SJSA1 (cell line): Measurements from ENCODE around the gene HOATZ. TPM values are rescaled to one million over a fixed set of nuclear protein-coding genes. Genes with fewer than 3 reads are reported as not detected.

Experiments
- DNase-seq, 2 experiments: peaks; one replicate each; pipeline ENCODE4 v3.0.0-alpha.2; 2015 to 2020; ENCODE audit warnings: low spot score in 2 of 2, low read depth in 1 of 2
- H3K27ac ChIP-seq: fragments of 250-450 bp; sonication (Bioruptor Pico); 2 replicates; pipeline ENCODE4 v1.5.1; 2020; ENCODE audit warnings: mild to moderate bottlenecking, moderate library complexity
- H3K27me3 ChIP-seq: fragments of 250-450 bp; sonication (Bioruptor Pico); replicated peaks from 2 replicates; pipeline ENCODE4 v1.5.1; 2020; ENCODE audit warnings: mild to moderate bottlenecking, moderate library complexity
- H3K36me3 ChIP-seq: fragments of 250-450 bp; sonication (Bioruptor Pico); 2 replicates; pipeline ENCODE4 v1.5.1; 2020; ENCODE audit warnings: mild to moderate bottlenecking
- H3K4me1 ChIP-seq: fragments of 250-450 bp; sonication (Bioruptor Pico); replicated peaks from 2 replicates; pipeline ENCODE4 v1.6.1; 2021; ENCODE audit warnings: mild to moderate bottlenecking
- H3K4me3 ChIP-seq: fragments of 250-450 bp; sonication (Bioruptor Pico); 2 replicates; pipeline ENCODE4 v1.5.1; 2020; ENCODE audit warnings: mild to moderate bottlenecking
- H3K9me3 ChIP-seq: fragments of 250-450 bp; sonication (Bioruptor Pico); replicated peaks from 2 replicates; pipeline ENCODE4 v1.5.1; 2020; ENCODE audit warnings: mild to moderate bottlenecking
- total RNA-seq: library from RNA; depleted of rRNA; stranded (reverse); fragments of >200 nt; shearing (Covaris generic); gene quantifications from 2 replicates; pipeline ENCODE4 v1.2.3, GENCODE V29; 2014

The HOATZ gene
- total RNA-seq, 1 experiment from 2014 or later: not detected

DNA sequence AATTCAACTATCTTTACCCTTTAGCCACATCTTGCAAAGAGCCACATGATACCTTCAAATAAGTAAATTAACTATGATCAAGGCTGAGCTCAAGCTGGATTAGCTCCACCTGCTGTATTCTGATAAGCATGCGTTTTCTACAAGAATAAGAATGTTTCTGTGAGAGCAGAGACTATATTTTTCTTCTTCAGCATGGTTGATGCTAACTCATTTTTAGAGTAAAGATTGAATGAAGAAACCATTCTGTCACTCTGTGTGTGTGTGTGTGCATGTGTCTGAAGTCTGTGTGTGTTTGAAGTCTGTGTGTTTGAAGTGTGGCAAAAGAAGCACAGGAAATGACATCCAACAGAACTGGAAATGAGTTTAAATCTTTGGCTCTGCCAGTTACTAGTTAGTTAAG lies 14.0 kb downstream of the HOATZ start:
- Histone ChIP-seq H3K4me1 (peaks cover 57% of the 10 kb centered on the region), H3K27ac (0 out of 2 replicates have a peak overlapping the region, but pooled peaks have one; percentile 16), H3K36me3 (no peaks in the 10 kb centered on the region), H3K9me3 (no peaks in the 10 kb centered on the region), H3K27me3 (no peaks in the 10 kb centered on the region), H3K4me3 (no peak overlapping the region)
- DNase-seq: no peak

DNA sequence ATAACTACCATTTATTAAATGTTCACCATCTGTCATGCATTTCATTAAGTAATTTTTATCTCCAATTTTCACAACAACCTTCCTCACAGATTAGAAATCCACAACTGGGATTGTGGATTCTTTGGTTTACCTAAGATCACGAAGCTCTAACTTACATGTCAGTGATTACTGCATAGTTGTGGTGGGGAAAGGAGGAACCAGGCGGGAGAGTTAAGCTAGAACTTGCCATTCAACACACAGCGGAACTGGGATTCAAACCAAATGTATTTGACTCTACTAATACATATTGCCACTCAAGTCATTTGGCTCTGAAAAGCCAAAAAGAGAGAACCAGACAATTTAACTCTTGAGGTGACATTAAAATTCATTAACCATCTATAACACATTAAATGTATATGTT lies 15.5 kb downstream of the HOATZ start:
- no peak overlapping the region for H3K4me3 ChIP-seq
- no peaks in the 10 kb centered on the region for H3K9me3 ChIP-seq
- no peaks in the 10 kb centered on the region for H3K27me3 ChIP-seq
- peaks cover 63% of the 10 kb centered on the region for H3K4me1 ChIP-seq
- H3K36me3 ChIP-seq: no peaks in the 10 kb centered on the region
- H3K27ac ChIP-seq: peak overlapping the region; percentile 84
- peak in 1 of 2 experiments; percentile 12 for DNase-seq

DNA sequence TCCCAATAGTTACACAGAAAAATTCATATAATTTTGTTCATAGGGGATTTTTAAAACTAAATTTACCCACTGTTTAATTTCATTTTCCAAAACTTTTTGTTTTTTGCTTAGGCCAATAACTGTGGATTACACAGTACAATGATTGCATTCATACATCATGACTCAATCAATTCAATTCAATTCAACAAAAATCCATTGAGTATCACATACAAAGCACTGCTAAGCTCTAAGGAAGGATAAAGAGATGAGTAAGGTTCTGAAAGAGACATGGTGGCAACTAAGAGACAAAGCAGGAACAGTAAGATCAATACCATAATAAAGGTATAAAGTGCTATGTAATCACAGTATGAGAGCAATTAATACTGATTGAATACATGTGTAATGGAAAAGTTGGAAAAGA lies 16.6 kb downstream of the HOATZ start:
- peak in 1 of 2 experiments; percentile 42 for DNase-seq
- Histone ChIP-seq H3K9me3 (no peaks in the 10 kb centered on the region), H3K27me3 (no peaks in the 10 kb centered on the region), H3K4me1 (peaks cover 61% of the 10 kb centered on the region), H3K4me3 (no peak overlapping the region), H3K27ac (peak overlapping the region; percentile 84), H3K36me3 (no peaks in the 10 kb centered on the region)

DNA sequence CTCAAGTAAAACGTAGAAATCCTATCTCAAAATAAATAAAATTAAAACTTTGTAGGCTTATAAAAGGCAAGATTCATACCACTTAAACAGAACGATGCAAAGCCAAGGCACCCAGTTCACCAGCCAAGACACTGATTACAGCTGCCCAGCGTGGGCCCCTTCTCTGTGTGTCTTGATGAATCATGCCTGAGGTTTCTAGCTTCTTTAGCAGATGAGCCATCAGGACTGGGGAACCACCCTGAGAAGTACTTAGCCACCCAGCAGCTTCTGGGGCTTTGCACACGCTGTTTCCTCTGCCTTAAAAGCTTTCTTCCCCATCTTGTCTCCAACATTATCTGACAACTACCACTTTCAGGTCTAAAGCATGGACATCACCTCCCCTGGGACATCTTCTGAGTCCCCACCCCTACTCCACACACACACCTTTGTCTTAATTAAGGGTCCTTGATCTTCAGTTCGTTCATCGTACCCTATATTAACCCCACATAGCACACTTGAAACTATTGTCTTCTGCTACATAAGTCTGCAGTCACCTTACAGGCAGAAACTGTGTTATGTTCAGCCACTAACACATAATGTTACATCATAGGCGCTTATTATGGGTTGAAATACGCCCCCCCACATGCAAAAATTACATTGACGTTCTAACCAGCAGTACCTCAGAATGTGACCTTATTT lies 17.2 kb downstream of the HOATZ start:
- no peaks in the 10 kb centered on the region for H3K36me3 ChIP-seq
- H3K4me3 ChIP-seq: no peak overlapping the region
- H3K4me1 ChIP-seq: peaks cover 54% of the 10 kb centered on the region
- no peaks in the 10 kb centered on the region for H3K27me3 ChIP-seq
- H3K9me3 ChIP-seq: no peaks in the 10 kb centered on the region
- H3K27ac ChIP-seq: peak overlapping the region; percentile 84
- DNase-seq: peak; percentile 74 to 84

DNA sequence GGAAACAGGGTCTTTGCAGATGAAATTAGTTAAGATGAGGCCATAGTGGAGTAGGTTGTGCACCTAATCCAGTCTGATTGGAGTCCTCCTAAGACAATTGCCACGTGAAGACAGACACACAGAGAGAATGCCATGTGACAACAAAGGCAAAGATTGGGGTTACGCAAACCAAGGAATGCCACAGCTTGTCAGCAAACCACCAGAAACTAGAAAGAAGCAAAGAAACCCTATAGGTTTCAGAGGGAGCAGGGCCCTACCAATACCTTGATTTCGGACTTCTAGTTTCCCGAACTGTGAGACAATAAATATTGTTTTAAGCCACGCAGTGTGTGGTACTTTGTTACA lies 17.8 kb downstream of the HOATZ start:
- H3K4me1 ChIP-seq: peaks cover 52% of the 10 kb centered on the region
- H3K4me3 ChIP-seq: no peak overlapping the region
- no peaks in the 10 kb centered on the region for H3K36me3 ChIP-seq
- no peaks in the 10 kb centered on the region for H3K9me3 ChIP-seq
- DNase-seq: peak in 1 of 2 experiments; percentile 14
- peak overlapping the region; percentile 84 for H3K27ac ChIP-seq
- no peaks in the 10 kb centered on the region for H3K27me3 ChIP-seq

DNA sequence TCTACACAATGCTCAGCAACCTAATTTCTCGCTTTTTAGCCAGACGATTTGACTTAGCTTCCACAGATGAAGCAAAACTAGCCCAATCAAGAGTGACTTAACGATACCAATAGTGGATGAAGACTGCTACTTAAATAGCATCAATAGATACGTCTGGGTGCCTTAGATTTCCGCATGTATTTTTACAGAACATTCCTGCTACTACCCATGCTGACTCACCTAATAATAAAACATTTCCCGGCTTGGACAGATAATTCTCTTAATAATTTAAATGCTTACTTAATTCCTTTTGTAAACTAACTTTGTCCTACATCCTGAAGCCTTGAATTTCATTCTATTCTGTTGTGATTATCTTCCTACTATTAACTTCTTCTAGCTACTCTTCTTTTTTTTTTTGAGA lies 20.7 kb downstream of the HOATZ start:
- peaks cover 48% of the 10 kb centered on the region for H3K4me1 ChIP-seq
- H3K27ac ChIP-seq: no peak overlapping the region
- no peaks in the 10 kb centered on the region for H3K9me3 ChIP-seq
- H3K36me3 ChIP-seq: no peaks in the 10 kb centered on the region
- H3K27me3 ChIP-seq: no peaks in the 10 kb centered on the region
- no peak overlapping the region for H3K4me3 ChIP-seq
- DNase-seq: no peak

DNA sequence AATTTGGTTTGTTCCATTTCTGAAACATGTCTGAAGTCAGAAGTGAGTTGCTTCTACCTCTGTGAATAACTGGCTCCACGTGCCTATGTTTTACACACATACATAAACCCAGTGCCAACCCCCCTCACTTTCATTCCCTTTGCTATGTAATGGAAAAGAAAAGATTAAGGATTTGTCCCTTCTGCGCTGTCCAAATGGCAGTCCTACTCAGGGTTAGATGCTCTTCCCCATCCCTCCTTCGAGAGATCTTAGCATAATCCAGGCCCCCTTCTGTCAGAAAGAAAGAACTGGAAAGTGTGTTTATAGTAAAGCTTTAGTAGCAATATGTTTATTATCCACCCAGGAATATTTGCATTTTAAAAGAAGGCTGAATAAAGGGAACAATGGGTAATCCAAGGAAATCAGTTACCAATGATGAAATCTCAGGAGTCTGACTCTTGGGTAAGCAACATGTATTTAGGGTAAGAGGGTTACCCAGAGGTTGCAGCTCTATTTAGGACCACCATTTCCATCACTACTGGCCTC lies 22.8 kb downstream of the HOATZ start:
- Histone ChIP-seq H3K36me3 (peaks cover 12% of the 10 kb centered on the region), H3K4me1 (peaks cover 40% of the 10 kb centered on the region), H3K4me3 (no peak overlapping the region), H3K27ac (no peak overlapping the region), H3K9me3 (no peaks in the 10 kb centered on the region), H3K27me3 (no peaks in the 10 kb centered on the region)
- DNase-seq: no peak

DNA sequence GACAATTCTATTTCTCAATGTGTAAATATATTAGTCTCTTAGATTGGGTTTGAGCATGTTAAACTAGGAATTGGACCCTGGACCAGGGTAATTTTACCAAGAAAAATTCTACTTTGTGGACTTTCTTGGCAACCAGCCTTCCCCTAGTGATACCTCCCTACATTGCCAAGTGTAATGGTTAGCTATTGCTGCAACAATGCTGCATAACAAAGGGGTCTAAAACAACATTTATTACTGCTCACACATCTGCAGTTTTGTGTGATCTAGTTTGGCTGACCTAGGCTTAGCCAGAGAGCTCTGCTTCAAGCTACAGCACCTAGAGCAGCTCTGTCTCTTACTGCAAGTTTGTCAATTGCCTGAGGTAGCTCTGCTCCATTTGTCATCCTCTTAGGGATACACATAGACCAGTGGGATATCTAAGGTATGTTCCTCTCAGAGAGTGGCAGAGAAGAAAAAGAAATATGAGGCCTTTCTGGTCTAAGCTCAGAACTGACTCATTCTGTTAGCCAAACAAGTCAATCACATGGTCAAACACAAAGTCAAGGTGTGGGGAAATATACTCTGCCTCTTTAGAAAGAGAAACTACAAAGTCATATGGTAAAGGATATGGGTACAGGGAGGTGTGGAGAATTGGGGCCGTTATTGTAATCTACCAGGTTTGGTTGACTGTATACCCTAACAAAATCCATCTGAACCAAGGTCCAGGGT lies 24.0 kb downstream of the HOATZ start:
- H3K9me3 ChIP-seq: no peaks in the 10 kb centered on the region
- H3K4me3 ChIP-seq: no peak overlapping the region
- peaks cover 24% of the 10 kb centered on the region for H3K36me3 ChIP-seq
- H3K27ac ChIP-seq: no peak overlapping the region
- H3K4me1 ChIP-seq: peaks cover 33% of the 10 kb centered on the region
- H3K27me3 ChIP-seq: no peaks in the 10 kb centered on the region
- DNase-seq: no peak

DNA sequence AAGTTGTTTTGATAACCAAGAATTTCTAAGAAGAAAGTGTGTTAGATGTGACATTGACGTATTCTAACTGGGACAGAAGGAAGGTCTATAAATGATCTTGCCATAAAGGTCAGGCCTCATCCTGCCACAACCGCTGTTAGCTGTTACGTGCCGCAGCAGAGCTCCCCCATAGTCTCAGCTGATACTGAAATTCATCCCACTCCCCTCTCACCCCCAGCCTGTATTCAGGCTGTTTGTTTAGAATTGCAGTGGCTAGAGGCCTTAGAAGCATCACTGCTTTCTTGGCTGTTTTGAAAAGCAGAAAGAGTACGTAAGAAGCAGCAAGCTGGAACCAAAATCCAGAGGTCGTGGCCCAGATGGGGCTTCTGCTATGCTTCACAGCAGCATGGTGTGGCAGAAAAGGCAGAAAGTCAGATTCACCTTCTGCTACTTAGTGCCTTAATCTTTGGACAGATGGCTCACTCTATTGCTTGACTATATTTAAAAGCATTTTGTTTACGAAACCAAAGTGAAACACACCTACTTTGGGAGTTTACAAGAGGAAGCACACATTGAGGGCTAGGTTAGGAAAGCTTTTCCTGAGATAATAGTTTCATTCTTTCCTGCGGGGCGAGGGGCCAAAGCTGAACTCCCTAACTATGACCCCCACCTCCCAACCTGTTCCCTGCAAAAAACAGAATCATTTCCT lies 25.0 kb downstream of the HOATZ start:
- no peaks in the 10 kb centered on the region for H3K27me3 ChIP-seq
- peaks cover 34% of the 10 kb centered on the region for H3K36me3 ChIP-seq
- peak overlapping the region; percentile 72; the same call in 1 of the 2 replicates for H3K4me3 ChIP-seq
- peaks cover 29% of the 10 kb centered on the region for H3K4me1 ChIP-seq
- H3K27ac ChIP-seq: peak overlapping the region; percentile 64
- DNase-seq: no peak
- H3K9me3 ChIP-seq: no peaks in the 10 kb centered on the region

DNA sequence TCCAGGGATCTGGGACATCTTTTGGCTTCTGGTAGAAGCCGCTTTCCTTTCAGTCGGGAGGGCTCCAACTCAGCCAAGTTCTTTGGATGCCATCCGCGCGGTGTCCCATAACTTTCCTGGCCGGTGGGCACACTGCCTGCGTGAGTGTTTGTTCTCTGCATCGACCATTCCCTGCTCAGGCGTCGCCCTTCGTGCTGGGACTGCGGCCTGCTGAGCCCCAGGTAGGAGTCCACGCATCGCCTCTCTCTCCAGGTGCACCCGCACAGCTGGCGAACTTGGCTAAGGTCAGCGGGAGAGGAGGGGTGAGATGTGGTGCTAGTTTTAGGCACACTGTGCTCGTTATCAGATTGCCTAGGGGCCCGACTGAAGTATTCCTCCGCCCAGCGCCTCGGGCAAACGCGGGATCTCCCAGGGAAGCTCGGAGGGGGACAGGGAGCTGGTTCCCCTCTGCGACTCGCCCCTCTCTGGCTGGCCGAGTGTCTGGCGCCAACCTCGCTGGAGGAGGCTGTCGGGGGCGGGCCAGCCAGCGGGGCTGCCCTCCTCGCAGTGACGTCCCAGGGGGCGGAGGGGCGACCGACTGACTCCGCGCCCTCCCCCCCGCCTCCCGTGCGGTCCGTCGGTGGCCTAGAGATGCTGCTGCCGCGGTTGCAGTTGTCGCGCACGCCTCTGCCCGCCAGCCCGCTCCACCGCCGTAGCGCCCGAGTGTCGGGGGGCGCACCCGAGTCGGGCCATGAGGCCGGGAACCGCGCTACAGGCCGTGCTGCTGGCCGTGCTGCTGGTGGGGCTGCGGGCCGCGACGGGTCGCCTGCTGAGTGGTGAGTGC lies 25.7 kb downstream of the HOATZ start, which contains the start of gene LAYN:
Gene LAYN, plus strand, starts transcription at position 607 of the 823 bp plus-strand sequence. Its CDS starts 124 bp downstream, at position 731.
- Histone ChIP-seq H3K4me1 (peaks cover 25% of the 10 kb centered on the region), H3K4me3 (peak within 1 kb of the TSS; percentile 72), H3K9me3 (no peaks in the 10 kb centered on the region), H3K36me3 (peaks cover 38% of the 10 kb centered on the region), H3K27me3 (no peaks in the 10 kb centered on the region), H3K27ac (peak within 1 kb of the TSS; percentile 64)
- DNase-seq: peak; percentile 78 to 81

DNA sequence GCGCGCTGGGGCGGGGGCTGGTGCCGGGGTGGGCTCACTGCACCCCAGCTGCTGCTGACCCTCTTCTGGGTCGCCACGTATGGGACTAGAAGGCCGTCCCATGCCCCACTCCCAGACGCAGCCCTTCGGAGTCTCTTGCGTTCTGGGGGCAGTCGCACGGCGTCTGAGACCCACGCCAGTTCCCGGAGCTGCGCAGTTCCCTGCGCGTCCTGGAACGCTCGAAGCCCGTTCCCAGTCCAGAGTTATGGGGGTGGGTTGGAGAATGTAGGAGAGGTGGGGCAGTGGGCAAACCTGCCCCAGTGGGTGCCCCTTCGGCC lies 26.3 kb downstream of the HOATZ start:
- H3K4me3 ChIP-seq: peak overlapping the region; percentile 72

DNA sequence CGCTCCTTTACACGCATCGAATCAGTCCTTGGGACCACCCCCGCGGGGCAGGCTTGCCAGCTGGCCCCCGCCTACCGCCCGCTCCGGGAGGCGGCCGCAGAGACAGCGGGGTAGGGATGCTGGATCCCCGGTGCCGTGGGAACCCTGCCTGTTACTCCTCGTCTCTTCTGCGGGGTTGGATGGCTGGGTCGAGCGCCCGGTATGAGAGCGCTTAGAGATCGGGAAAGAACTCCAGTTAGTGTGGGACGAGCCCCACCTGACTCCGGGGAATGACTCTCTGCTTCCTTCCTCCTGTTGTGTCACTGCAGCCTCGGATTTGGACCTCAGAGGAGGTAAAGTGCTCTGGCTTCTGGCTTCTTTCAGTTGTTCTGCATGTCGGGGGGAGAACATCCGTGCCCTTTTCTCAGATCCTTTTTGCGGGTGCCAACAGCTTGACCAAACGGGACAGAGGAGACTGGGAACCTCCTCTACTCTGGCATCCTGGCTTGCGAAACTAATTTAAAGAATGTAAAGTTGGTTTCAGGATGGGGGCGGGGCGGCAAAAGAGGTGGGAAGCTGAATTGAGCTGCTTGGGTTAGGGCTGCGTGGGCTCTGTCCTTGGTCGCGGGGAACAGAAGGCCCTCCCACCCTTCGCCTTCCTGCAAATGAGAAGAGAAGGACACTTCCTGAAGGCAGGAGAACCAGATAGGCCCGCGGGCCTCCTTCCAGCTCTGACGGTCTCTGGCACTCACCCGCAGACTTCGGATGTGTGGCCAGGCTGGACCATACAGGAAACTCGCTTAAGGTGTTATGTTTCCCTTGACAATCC lies 26.9 kb downstream of the HOATZ start:
- Histone ChIP-seq H3K27ac (peak overlapping the region; percentile 64), H3K27me3 (no peaks in the 10 kb centered on the region), H3K36me3 (peaks cover 50% of the 10 kb centered on the region), H3K4me1 (peaks cover 25% of the 10 kb centered on the region), H3K9me3 (no peaks in the 10 kb centered on the region), H3K4me3 (peak overlapping the region; percentile 72)
- DNase-seq: peak; percentile 55 to 61

More for the DNA sequence above, 26.3 kb downstream of the HOATZ start:
- peak overlapping the region; percentile 64 for H3K27ac ChIP-seq
- no peaks in the 10 kb centered on the region for H3K27me3 ChIP-seq
- H3K36me3 ChIP-seq: peaks cover 44% of the 10 kb centered on the region
- DNase-seq: peak in 1 of 2 experiments; percentile 19
- H3K4me1 ChIP-seq: peaks cover 25% of the 10 kb centered on the region
- H3K9me3 ChIP-seq: no peaks in the 10 kb centered on the region
